DLD1 (cell line): ENCODE results near the gene PAQR8.

Experiments
- in situ Hi-C: cut with HindIII; loops from 2 replicates; pipeline ENCODE4 v1.10.0; 2017; ENCODE audit warnings: low sequenced_read_pairs

PAQR8 gene

DNA sequence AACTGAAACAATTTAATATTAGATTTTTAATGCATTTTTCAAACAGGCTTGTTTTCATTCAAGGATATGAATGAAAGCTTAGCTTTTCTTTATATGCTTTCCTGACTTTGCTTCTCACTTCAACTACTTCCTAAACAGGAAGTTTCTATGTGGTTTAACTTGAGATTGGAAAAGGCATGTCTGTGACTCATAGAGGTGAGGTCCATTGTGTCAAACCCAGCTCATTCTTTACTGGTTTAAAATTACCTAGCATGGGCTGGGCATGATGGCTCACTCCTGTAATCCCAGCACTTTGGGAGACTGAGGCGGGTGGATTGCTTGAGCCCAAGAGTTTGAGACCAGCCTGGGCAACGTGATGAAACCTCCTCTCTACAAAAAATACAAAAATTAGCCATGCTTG is 92.6 kb downstream of the PAQR8 start:
- in situ Hi-C loops, result no loop called here

DNA sequence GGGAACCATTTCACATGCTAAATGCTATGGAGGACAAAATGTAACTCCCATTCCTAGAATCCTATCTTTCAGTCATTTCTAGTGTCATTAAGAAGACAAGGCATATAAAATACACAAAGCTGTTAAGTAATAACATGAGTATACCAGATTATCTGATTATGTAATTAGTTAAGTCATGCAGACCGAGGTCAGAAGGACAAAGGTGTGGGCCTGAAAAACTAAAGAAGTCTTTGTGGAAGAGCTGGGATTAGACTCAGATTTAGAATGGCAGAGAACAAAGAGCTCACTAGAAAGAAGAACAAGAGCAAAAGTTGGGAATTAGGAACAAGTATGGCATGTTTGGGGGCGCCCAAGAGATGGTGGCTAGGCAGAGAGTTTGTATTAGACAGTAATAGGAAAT is 95.1 kb downstream of the PAQR8 start:
- in situ Hi-C loops, result no loop called here
